K562 (cell line): ENCODE data around the gene AKR1A1. TPM values are rescaled to one million over a fixed set of nuclear protein-coding genes. Genes with fewer than 3 reads are reported as not detected.

Source experiments
- ATAC-seq: fragments of 200-7000 bp; cut with Tn5 transposase; 3 replicates; pipeline ENCODE4 v1.9.1; 2020; ENCODE audit warnings: moderate library complexity
- BruUV-seq: library from RNA; stranded (reverse); fragments of 400-500 nt; replicated peaks from 2 replicates; lab custom pipeline; 2021; lab: Mats Ljungman, UMichigan
- CTCF ChIA-PET: fragments of 300-600 bp; formaldehyde crosslinking; extraction: SDS; loops from one replicate; lab custom pipeline; 2021; ENCODE audit warnings: low intra/inter-chr PET ratio; lab: Yijun Ruan, JAX
- POLR2A ChIA-PET: fragments of 300-600, 350-650 bp; sonication (Branson Sonifier 250); formaldehyde crosslinking; extraction: SDS; loops from one replicate; lab custom pipeline; 2021; ENCODE audit warnings: antibody characterized with exemption, inconsistent platforms; lab: Yijun Ruan, JAX
- DNase-seq, 4 experiments: peaks; one replicate each; pipeline versions ENCODE4 v3.0.0 to v3.0.0-alpha.2; 2011 to 2018; ENCODE audit warnings: low spot score in 3 of 4, mixed read lengths in 3 of 4; ENCODE audit errors: extremely low read depth in 1 of 4
- FAIRE-seq: peaks from 2 replicates; lab custom pipeline; 2011; peaks lifted over from hg19 to GRCh38; lab: Jason Lieb, UNC
- H2AFZ ChIP-seq: 2 replicates; pipeline ENCODE4 v1.6.0; 2011; ENCODE audit warnings: low read depth, low read length, control low read depth, inconsistent platforms
- H3K27ac ChIP-seq: fragments of 200-600 bp; 3 replicates; pipeline ENCODE4 v1.8.0; 2011; ENCODE audit warnings: low read depth, mild to moderate bottlenecking, control low read depth, inconsistent platforms, low read length, moderate library complexity, mixed read lengths; ENCODE audit errors: extremely low read depth
- H3K27me3 ChIP-seq, 2 experiments: fragments of 300-600 bp in 1 of 2; 2 replicates in 1 of 2; 3 replicates in 1 of 2; pipeline versions ENCODE4 v1.6.0 to v1.8.0; 2011; ENCODE audit warnings: inconsistent platforms in 2 of 2, low read length in 2 of 2, mild to moderate bottlenecking in 1 of 2, mixed read lengths in 1 of 2, moderate library complexity in 1 of 2; ENCODE audit not compliant: control insufficient read depth in 2 of 2, insufficient read depth in 2 of 2
- H3K36me3 ChIP-seq: fragments of 300-600 bp; 3 replicates; pipeline ENCODE4 v1.8.0; 2011; ENCODE audit warnings: mild to moderate bottlenecking, low read length, inconsistent platforms; ENCODE audit not compliant: control insufficient read depth, insufficient read depth
- H3K4me1 ChIP-seq, 2 experiments: fragments of 200-600 bp in 1 of 2; replicated peaks in 1 of 2; 2 replicates in 1 of 2; 3 replicates in 1 of 2; pipeline versions ENCODE4 v1.5.1 to v1.8.0; 2011; ENCODE audit warnings: inconsistent platforms in 2 of 2, low read length in 2 of 2, mild to moderate bottlenecking in 1 of 2, mixed read lengths in 1 of 2, moderate library complexity in 1 of 2; ENCODE audit not compliant: control insufficient read depth in 2 of 2, insufficient read depth in 2 of 2
- H3K4me2 ChIP-seq: 2 replicates; pipeline ENCODE4 v1.6.1; 2011; ENCODE audit warnings: low read length, control low read depth, inconsistent platforms, mixed read lengths; ENCODE audit not compliant: insufficient read depth
- H3K4me3 ChIP-seq: fragments of 200-600 bp; sonication (generic), shearing (Covaris generic); 2 replicates; pipeline ENCODE4 v1.5.1; 2016; ENCODE audit warnings: control low read depth, inconsistent platforms
- H3K79me2 ChIP-seq: fragments of 200-600 bp; 3 replicates; pipeline ENCODE4 v1.8.0; 2011; ENCODE audit warnings: low read length, inconsistent platforms; ENCODE audit not compliant: control insufficient read depth, insufficient read depth
- H3K9ac ChIP-seq, 2 experiments: 2 replicates each; pipeline versions ENCODE4 v1.6.0 to v1.6.1; 2011; ENCODE audit warnings: low read depth in 2 of 2, low read length in 2 of 2, control low read depth in 1 of 2, inconsistent platforms in 1 of 2, mild to moderate bottlenecking in 1 of 2, mixed read lengths in 1 of 2; ENCODE audit not compliant: insufficient read depth in 1 of 2
- H3K9me1 ChIP-seq: one replicate; pipeline ENCODE4 v1.6.0; 2011; ENCODE audit warnings: inconsistent platforms, mild to moderate bottlenecking, low read length, moderate library complexity; ENCODE audit not compliant: control insufficient read depth, insufficient read depth
- H3K9me3 ChIP-seq: replicated peaks from 2 replicates; pipeline ENCODE4 v1.5.1; 2011; ENCODE audit warnings: low read depth, low read length, inconsistent platforms; ENCODE audit not compliant: control insufficient read depth, insufficient read depth
- H4K20me1 ChIP-seq: replicated peaks from 2 replicates; pipeline ENCODE4 v1.6.1; 2011; ENCODE audit warnings: low read length, inconsistent platforms, mixed read lengths; ENCODE audit not compliant: control insufficient read depth, insufficient read depth
- ATF7 ChIP-seq: fragments of 450-650 bp; IDR thresholded peaks from 2 replicates; pipeline ENCODE4 v1.7.1; 2014; ENCODE audit warnings: mild to moderate bottlenecking, moderate library complexity
- CTBP1 ChIP-seq: fragments of 450-650 bp; IDR thresholded peaks from 2 replicates; pipeline ENCODE4 v1.6.1; 2016; ENCODE audit warnings: borderline replicate concordance
- EP300 ChIP-seq: IDR thresholded peaks from 2 replicates; pipeline ENCODE4 v1.6.1; 2012; ENCODE audit warnings: low read length, improper control_type of control experiment
- FOXP1 ChIP-seq: sonication (generic); formaldehyde crosslinking; IDR thresholded peaks from 2 replicates; pipeline ENCODE4 v1.8.0; 2022; ENCODE audit warnings: mild to moderate bottlenecking, missing genetic modification reagents
- ZFX ChIP-seq: sonication (generic); formaldehyde crosslinking; IDR thresholded peaks from 2 replicates; pipeline ENCODE4 v1.8.0; 2022; ENCODE audit warnings: mild to moderate bottlenecking, missing genetic modification reagents, moderate library complexity
- ZNF143 ChIP-seq: sonication (generic); formaldehyde crosslinking; IDR thresholded peaks from 2 replicates; pipeline ENCODE4 v1.9.0; 2022; ENCODE audit warnings: mild to moderate bottlenecking, missing genetic modification reagents
- ZNF41 ChIP-seq: fragments of 250-450 bp; sonication (Bioruptor Pico); conservative IDR thresholded peaks from 2 replicates; pipeline ENCODE4 v1.4.0; 2020; ENCODE audit warnings: mild to moderate bottlenecking
- ZNF780A ChIP-seq: fragments of 250-450 bp; sonication (Bioruptor Pico); IDR thresholded peaks from 2 replicates; pipeline ENCODE4 v1.5.0; 2021; ENCODE audit warnings: mild to moderate bottlenecking
- WGBS: fragments of 100-300 bp; shearing (Covaris generic); methylation state at CpG from one replicate; pipeline ENCODE4 v1.1.6; 2016; ENCODE audit warnings: low coverage, mixed read lengths; ENCODE audit not compliant: insufficient coverage; ENCODE audit errors: missing lambda C conversion rate; 5-methylcytosine and 5-hydroxymethylcytosine counted together
- in situ Hi-C: fragments of 300-500 bp; cut with MboI; formaldehyde crosslinking; loops from 4 replicates; pipeline ENCODE4 v1.15.0; 2018; ENCODE audit warnings: inconsistent platforms, mixed read lengths
- intact Hi-C: fragments of 100-400 bp; cut with micrococcal nuclease; formaldehyde crosslinking; loops from 2 replicates; pipeline ENCODE4 v1.14.2; 2022
- polyA plus RNA-seq, 8 experiments: library from polyadenylated mRNA; depleted of rRNA in 4 of 8; stranded (reverse) in 5 of 8; unstranded in 3 of 8; fragments of >200 nt; fragmentation: Nextera tagmentation in 2 of 8; fragmentation: Illumina TruSeq in 1 of 8; extraction: Ambion mirVana in 2 of 8; extraction: Trizol in 1 of 8; gene quantifications; 2 replicates each; pipeline versions ENCODE4 v1.2.1 to v1.2.3, GENCODE V29; 2011 to 2014; ENCODE audit warnings: inconsistent platforms in 1 of 8, missing spikeins in 1 of 8
- total RNA-seq, 7 experiments: library from RNA; depleted of rRNA in 6 of 7; stranded (reverse); fragments of >200 nt in 6 of 7; fragmentation: Illumina TruSeq in 2 of 7; extraction: Trizol in 2 of 7; gene quantifications; 2 replicates each; pipeline versions ENCODE4 v1.2.1 to v1.2.3, GENCODE V29; 2011 to 2021; ENCODE audit warnings: low replicate concordance in 1 of 7
- TF ChIP-seq, protein P1 (sequence below), 2 experiments: fragments of 450-650 bp in 1 of 2; sonication (generic) in 1 of 2; formaldehyde crosslinking in 1 of 2; IDR thresholded peaks in 1 of 2; conservative IDR thresholded peaks in 1 of 2; 2 replicates each; pipeline versions ENCODE4 v1.6.1 to v1.8.1; 2016 to 2023; ENCODE audit warnings: mild to moderate bottlenecking in 2 of 2, moderate library complexity in 2 of 2, inconsistent platforms in 1 of 2, missing genetic modification reagents in 1 of 2
- TF ChIP-seq, protein P2 (sequence below), 2 experiments: fragments of 450-650 bp in 1 of 2; sonication (generic) in 1 of 2; formaldehyde crosslinking; conservative IDR thresholded peaks; 2 replicates each; pipeline versions ENCODE4 v1.4.0 to v1.8.1; 2020 to 2022; ENCODE audit warnings: mild to moderate bottlenecking in 1 of 2, missing genetic modification reagents in 1 of 2

The AKR1A1 gene
- total and polyA plus RNA-seq, 9 of the 15 experiments (the other 6 are each of a cell fraction or from before 2014, with no cell fraction given) = 68.6 to 211 (median 132) TPM

DNA sequence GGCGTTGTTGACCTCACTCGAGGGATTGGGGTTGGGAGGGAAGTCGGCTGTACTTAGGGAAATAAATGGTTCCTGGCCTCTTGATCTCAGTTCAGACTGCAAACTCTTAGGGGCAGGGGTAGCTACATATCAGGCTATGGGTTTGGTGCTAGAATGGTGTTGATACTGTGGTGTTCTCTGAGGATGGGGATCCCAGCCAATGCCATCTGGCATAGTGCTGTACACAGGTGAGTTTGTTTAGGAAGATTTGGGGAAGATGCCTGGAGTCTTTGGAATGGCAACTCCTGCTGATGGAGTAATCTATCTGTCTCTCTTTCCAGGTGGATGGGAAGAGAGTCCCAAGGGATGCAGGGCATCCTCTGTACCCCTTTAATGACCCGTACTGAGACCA, 18.9 kb downstream of the AKR1A1 start:
- no peak for ATAC-seq
- WGBS = 62% methylated on average over 4 of the region's 4 CpGs
- Histone ChIP-seq H3K9me3 (no peaks in the 10 kb centered on the region), H3K27me3 (no peaks in the 10 kb centered on the region), H3K9me1 (no peaks in the 10 kb centered on the region), H4K20me1 (peaks cover 7% of the 10 kb centered on the region; the same call in 1 of the 2 replicates), H3K27ac (no peak overlapping the region), H3K9ac (no peak overlapping the region), H2AFZ (no peak overlapping the region), H3K79me2 (no peaks in the 10 kb centered on the region), H3K4me3 (no peak overlapping the region), H3K4me2 (no peak overlapping the region), H3K4me1 (peaks cover 7 to 18% of the 10 kb centered on the region in 2 experiments), H3K36me3 (peaks cover 55% of the 10 kb centered on the region)
- in situ Hi-C loops = loop anchor here (5.0 kb wide), 1 partner anchor 57 kb away; no protein-coding TSS in a partner anchor
- intact Hi-C loops = no loop called here
- no TSS peak for BruUV-seq
- CTCF ChIA-PET = interaction anchor here (0.7 to 2.7 kb wide), 5 partner anchors 48 to 554 kb away, joined by 3 to 21 read pairs (median 4); partner anchors contain the start of gene PRDX1
- FAIRE-seq = no peak
- POLR2A ChIA-PET = interaction anchor here (0.5 to 10.3 kb wide), 14 partner anchors 10 to 848 kb away, joined by 3 to 135 read pairs (median 4); partner anchors contain the start of genes AKR1A1, NASP and PRDX1
- DNase-seq = no peak
- no peak for TF ChIP-seq ZFX
- TF ChIP-seq ZNF780A (CRISPR knock-in tag) = no peak

DNA sequence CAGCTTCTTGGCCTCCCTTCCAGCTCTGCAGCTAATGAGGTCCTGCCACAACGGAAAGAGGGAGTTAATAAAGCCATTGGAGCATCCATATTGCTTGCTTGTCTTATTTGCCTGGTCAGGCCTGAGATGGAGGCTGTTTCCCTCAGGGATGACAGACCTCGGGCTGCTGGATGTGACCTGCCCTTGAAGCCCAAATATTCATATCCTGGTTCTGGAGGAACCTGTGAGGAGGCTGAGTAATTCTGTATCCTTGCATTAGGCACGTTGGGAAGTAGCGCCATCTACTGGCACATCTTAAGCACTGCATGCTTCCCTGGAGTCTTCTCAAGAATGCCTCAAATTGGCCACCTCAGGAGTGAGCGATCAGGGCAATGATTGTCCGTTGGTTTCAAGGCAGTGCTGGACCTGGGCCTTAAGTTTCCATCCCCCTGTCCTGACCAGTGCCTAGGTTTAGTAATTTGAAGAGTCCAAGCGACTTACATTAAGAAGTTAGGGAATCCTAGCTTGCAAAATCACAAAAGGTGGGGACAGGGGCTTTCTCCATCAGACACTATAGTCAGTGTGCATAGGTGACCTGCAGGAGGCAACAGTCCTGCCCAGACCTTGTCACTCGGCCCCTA, 19.4 kb downstream of the AKR1A1 start:
- Histone ChIP-seq H3K27ac (no peak overlapping the region), H2AFZ (no peak overlapping the region), H3K4me3 (no peak overlapping the region), H4K20me1 (peaks cover 7% of the 10 kb centered on the region; the same call in 1 of the 2 replicates), H3K4me1 (peaks cover 11 to 22% of the 10 kb centered on the region in 2 experiments), H3K36me3 (peaks cover 55% of the 10 kb centered on the region), H3K79me2 (no peaks in the 10 kb centered on the region), H3K27me3 (no peaks in the 10 kb centered on the region), H3K9me3 (no peaks in the 10 kb centered on the region), H3K4me2 (no peak overlapping the region), H3K9me1 (no peaks in the 10 kb centered on the region), H3K9ac (no peak overlapping the region)
- BruUV-seq = no TSS peak
- peak; percentile 67 to 86 (median 74) for DNase-seq
- in situ Hi-C loops = loop anchor here (5.0 kb wide), 2 partner anchors 58 to 213 kb away; no protein-coding TSS in a partner anchor
- POLR2A ChIA-PET = interaction anchor here (0.6 to 10.3 kb wide), 13 partner anchors 10 to 849 kb away, joined by 3 to 135 read pairs (median 4); partner anchors contain the start of genes AKR1A1, NASP and PRDX1
- WGBS = 13% methylated on average over 8 of the region's 8 CpGs
- peak; percentile 87 for ATAC-seq
- intact Hi-C loops = loop anchor here (1.0 to 10.0 kb wide), 5 partner anchors 49 to 555 kb away; partner anchors contain the start of genes HECTD3, PRDX1 and UROD
- FAIRE-seq = peak; percentile 95
- CTCF ChIA-PET = interaction anchor here (0.6 to 2.7 kb wide), 8 partner anchors 48 to 840 kb away, joined by 3 to 21 read pairs (median 4); partner anchors contain the start of genes PRDX1 and RNU5D-1
- TF ChIP-seq FOXP1 = 0 out of 2 replicates have a peak, but pooled peaks have one; percentile 1
- TF ChIP-seq ZNF41 (CRISPR knock-in tag) = 0 out of 2 replicates have a peak, but pooled peaks have one; percentile 22
- TF ChIP-seq, protein P1, sequence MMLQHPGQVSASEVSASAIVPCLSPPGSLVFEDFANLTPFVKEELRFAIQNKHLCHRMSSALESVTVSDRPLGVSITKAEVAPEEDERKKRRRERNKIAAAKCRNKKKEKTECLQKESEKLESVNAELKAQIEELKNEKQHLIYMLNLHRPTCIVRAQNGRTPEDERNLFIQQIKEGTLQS (IDR thresholded peaks at IDR 0.05) = no peak
- TF ChIP-seq, protein P1 (CRISPR knock-in tag; conservative IDR thresholded peaks at IDR 0.05) = peak; percentile 61; the same call in 1 of the 2 replicates
- TF ChIP-seq, protein P2, sequence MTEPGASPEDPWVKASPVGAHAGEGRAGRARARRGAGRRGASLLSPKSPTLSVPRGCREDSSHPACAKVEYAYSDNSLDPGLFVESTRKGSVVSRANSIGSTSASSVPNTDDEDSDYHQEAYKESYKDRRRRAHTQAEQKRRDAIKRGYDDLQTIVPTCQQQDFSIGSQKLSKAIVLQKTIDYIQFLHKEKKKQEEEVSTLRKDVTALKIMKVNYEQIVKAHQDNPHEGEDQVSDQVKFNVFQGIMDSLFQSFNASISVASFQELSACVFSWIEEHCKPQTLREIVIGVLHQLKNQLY (CRISPR knock-in tag; conservative IDR thresholded peaks at IDR 0.05) = 0 out of 4 replicates have a peak, but pooled peaks of 1 of the 2 experiments have one; percentile 39
- no peak for TF ChIP-seq ZNF143 (CRISPR knock-in tag)
- TF ChIP-seq CTBP1 = peak; percentile 66; the same call in 1 of the 2 replicates
- TF ChIP-seq EP300 = 0 out of 2 replicates have a peak, but pooled peaks have one; percentile 8
- TF ChIP-seq ATF7 = 0 out of 2 replicates have a peak, but pooled peaks have one; percentile 41
